Omental fat pad (tissue), 4 donors: ENCODE data around the gene SLMAP. TPM values are rescaled to one million over a fixed set of nuclear protein-coding genes. Genes with fewer than 3 reads are reported as not detected.

Source experiments
- ATAC-seq: fragments of 150-250 bp; one replicate; pipeline ENCODE4 v1.9.1; 2016; ENCODE audit warnings: mild to moderate bottlenecking, moderate library complexity; ENCODE audit not compliant: low FRiP score
- DNase-seq: peaks from one replicate; pipeline ENCODE4 v3.0.0-alpha.2; 2019; ENCODE audit warnings: low spot score
- total RNA-seq, 4 donors: library from RNA; depleted of rRNA; stranded (reverse); fragments of >200 nt; gene quantifications; one replicate each; pipeline ENCODE4 v1.1.0, GENCODE V29; 2016
- TF ChIP-seq, protein P1 (sequence below), 3 donors: fragments of 450-650 bp; IDR thresholded peaks; one replicate each; pipeline ENCODE4 v1.5.1; 2016 to 2017; ENCODE audit warnings: antibody characterized with exemption in 3 of 3, mild to moderate bottlenecking in 3 of 3, moderate library complexity in 2 of 3

Gene SLMAP
- total RNA-seq, 4 donors from 2014 or later, result 42.7 to 72.7 (median 47.1) TPM

DNA sequence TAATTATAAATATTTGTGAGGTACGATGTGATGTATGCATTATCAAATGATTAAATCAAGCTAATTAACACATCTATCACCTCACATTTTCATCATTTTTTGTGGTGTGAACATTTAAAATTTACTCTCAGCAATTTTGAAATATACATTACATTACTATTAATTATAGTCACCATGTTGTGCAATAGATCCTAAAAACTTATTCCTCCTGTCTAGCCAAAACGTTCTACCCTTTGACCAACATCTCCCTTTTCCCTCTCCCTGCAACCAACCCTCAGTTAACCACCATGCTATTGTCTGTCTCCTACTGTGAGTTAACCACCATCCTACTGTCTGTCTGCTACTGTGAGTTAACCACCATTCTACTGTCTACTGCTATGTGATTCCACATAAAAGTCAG lies 20.7 kb upstream of the SLMAP start:
- ATAC-seq, result no peak
- TF ChIP-seq, protein P1, sequence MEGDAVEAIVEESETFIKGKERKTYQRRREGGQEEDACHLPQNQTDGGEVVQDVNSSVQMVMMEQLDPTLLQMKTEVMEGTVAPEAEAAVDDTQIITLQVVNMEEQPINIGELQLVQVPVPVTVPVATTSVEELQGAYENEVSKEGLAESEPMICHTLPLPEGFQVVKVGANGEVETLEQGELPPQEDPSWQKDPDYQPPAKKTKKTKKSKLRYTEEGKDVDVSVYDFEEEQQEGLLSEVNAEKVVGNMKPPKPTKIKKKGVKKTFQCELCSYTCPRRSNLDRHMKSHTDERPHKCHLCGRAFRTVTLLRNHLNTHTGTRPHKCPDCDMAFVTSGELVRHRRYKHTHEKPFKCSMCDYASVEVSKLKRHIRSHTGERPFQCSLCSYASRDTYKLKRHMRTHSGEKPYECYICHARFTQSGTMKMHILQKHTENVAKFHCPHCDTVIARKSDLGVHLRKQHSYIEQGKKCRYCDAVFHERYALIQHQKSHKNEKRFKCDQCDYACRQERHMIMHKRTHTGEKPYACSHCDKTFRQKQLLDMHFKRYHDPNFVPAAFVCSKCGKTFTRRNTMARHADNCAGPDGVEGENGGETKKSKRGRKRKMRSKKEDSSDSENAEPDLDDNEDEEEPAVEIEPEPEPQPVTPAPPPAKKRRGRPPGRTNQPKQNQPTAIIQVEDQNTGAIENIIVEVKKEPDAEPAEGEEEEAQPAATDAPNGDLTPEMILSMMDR (IDR thresholded peaks at IDR 0.05), result no peak
- DNase-seq, result no peak

DNA sequence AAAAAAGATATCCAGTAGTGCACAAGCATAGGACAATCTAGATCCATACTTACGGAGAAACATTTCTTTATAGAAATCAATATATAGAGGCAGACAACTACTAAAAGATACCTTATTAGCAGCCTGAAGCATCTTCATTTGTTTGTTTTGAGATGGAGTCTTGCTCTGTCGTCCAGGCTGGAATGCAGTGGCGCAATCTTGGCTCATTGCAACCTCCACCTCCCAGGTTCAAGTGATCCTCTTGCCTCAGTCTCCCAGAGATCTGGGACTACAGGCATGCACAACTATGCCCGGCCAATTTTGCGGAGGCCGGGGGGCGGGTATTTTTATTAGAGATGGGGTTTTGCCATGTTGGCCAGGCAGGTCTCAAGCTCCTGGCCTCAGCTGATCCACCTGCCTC lies 18.3 kb upstream of the SLMAP start:
- no peak for DNase-seq
- no peak for ATAC-seq
- TF ChIP-seq, protein P1 (IDR thresholded peaks at IDR 0.05), result no peak

DNA sequence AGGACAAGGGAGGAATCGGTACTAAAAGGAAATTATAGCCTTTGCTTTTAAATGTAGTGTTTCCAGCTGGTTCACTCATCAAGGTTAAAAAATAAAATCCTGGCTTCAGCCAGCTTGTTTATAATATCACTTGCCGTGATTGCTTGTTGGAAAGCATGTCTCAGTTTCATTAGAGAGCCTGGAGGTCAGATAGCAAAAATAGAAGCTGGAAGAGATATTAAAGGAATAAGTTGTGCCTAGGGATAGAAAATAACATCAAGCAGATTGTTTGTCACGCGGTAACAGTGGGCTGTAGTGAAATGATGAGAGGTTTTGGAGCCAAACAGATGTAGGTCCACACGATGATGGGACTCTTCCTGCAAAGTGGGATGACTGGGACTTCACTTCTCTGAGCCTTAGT lies 17.7 kb upstream of the SLMAP start:
- ATAC-seq (no peak), DNase-seq (no peak)
- TF ChIP-seq, protein P1 (IDR thresholded peaks at IDR 0.05), result no peak

DNA sequence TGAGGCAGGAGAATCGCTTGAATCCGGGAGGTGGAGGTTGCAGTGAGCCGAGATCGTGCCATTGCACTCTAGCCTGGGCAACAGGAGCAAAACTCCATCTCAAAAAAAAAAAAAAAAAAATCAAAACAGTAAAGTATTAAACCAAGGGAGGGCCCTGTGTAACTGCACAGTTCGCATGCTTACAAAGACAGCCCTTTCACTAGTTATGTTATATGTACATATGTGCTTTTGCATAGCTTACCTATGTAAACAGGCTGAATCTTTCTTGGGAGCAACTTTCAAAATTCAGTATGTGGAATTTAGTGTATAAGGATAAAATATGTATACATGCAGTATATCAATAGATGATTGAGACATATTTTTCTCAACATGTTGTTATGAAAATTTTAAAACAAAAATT lies 16.1 kb upstream of the SLMAP start:
- ATAC-seq, result no peak
- no peak for DNase-seq
- TF ChIP-seq, protein P1 (IDR thresholded peaks at IDR 0.05), result no peak

DNA sequence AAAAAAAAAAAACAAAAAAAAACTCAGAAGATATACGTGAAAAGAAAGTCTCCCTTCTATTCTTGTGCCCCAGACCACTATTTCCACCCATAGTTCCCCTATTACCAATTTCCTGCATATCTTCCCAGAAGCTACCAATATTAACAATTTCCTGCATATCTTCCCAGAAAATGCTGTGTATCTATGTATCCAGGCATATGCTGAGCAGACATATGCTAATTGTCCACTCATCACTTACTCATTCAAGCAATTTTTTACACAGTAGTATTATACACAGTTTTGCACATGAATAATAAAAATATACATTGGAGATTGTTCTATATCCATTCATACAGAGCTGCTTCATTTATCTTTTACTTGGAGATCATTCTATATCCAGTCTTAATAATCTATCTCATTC lies 12.6 kb upstream of the SLMAP start:
- ATAC-seq, result no peak

DNA sequence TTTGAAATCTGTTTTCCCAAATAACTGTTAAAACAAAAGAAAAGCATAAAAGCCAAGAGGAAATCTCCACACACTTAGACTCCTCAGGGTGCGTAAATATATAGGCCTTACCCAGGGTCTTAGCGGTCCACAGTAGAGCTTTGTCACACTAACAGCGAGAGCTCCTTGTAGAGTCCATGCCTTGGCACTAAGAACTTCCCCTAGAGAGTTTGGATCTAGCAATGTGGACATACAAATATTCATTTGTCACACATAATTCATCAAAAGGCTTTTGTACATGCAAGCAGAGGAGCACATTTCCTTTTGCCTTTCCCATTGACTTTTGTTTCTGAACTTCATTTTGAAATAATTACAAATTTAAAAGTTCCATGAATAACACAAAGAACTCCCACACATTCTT lies 11.0 kb upstream of the SLMAP start:
- DNase-seq, result no peak
- TF ChIP-seq, protein P1 (IDR thresholded peaks at IDR 0.05), result no peak
- ATAC-seq, result no peak

More for the DNA sequence above, 12.6 kb upstream of the SLMAP start:
- TF ChIP-seq, protein P1 (IDR thresholded peaks at IDR 0.05), result no peak
- no peak for DNase-seq

DNA sequence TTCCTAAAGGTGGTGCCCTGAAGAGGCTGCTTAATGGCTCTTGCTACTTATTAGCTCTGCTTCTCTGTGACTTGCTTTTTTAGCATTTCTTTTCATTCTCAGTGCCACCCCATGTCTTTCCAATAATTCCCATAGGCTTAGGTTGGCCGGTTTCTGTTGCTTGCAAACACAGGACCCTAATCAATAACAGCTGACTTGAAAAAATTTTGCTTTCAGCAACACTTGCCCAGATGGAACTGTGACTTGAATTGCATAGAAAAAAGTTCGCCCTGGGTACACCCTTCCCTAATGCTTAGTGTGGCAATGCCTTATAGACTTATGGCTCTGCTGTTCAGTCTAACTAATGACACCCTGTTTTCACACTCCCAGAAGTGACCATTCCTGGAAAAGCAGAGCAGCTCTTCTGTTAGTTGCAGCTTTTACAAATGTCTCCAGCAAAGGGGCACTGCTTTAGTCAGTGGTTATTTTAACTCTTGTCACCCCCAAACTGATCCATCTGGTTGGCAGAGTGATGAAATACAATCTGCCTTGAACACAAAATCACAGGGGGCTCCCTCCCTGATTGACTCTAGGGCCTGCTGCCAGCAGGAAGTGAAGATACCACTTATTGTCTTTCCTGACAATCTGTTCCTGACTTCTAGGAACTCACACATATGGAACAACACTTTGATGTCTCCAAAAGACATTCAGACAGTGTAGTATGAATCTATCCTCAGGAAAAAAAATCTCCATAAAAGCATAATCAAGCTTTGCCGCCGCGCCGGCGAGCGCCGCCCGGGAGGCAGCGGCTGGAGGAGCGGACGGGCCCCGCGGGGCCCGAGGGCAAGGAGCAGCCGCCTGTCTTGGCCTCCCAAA lies 9.7 kb upstream of the SLMAP start:
- no peak for DNase-seq
- ATAC-seq, result no peak
- TF ChIP-seq, protein P1 (IDR thresholded peaks at IDR 0.05), result no peak
